ENCODE data around the gene PHPT1.
"Not testable (repeated sequence)": the region's sequence is repeated elsewhere in the genome, so short reads cannot be mapped to it uniquely, and the experiment has no call there.

PHPT1 gene

GRCh38 chr9:136835932-136836904, 13.0 kb upstream of the PHPT1 start:
- H3K4me3 ChIP-seq (ENCODE audit: low read depth, low read length) = no peak overlapping the region
- TF ChIP-seq, protein P1, sequence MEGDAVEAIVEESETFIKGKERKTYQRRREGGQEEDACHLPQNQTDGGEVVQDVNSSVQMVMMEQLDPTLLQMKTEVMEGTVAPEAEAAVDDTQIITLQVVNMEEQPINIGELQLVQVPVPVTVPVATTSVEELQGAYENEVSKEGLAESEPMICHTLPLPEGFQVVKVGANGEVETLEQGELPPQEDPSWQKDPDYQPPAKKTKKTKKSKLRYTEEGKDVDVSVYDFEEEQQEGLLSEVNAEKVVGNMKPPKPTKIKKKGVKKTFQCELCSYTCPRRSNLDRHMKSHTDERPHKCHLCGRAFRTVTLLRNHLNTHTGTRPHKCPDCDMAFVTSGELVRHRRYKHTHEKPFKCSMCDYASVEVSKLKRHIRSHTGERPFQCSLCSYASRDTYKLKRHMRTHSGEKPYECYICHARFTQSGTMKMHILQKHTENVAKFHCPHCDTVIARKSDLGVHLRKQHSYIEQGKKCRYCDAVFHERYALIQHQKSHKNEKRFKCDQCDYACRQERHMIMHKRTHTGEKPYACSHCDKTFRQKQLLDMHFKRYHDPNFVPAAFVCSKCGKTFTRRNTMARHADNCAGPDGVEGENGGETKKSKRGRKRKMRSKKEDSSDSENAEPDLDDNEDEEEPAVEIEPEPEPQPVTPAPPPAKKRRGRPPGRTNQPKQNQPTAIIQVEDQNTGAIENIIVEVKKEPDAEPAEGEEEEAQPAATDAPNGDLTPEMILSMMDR (IDR thresholded peaks at IDR 0.05; ENCODE audit: low read depth, low read length) = no peak

GRCh38 chr9:136837146-136837855, 11.9 kb upstream of the PHPT1 start:
- no peak overlapping the region for H3K4me3 ChIP-seq (ENCODE audit: low read depth, low read length)
- TF ChIP-seq, protein P1 (IDR thresholded peaks at IDR 0.05; ENCODE audit: low read depth, low read length) = no peak

DNA sequence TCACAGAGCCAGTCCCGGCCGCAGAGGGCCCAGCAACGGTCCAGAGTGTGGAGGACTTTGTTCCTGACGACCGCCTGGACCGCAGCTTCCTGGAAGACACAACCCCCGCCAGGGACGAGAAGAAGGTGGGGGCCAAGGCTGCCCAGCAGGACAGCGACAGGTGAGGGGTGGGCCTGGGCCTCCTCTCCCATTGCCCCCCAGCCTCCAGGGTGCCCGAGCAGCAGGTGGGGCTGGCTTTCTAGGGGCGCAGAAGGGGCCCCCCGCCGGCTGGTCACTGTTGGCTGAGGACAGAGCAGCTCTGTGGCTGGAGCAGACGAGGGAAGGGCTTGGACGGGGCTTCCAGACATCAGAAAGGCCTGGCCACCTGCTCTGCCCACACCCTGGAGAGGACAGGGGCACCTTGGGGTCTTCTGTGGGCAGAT, 11.3 kb upstream of the PHPT1 start:
- not testable (repeated sequence) for H3K4me3 ChIP-seq (ENCODE audit: low read depth, low read length)

DNA sequence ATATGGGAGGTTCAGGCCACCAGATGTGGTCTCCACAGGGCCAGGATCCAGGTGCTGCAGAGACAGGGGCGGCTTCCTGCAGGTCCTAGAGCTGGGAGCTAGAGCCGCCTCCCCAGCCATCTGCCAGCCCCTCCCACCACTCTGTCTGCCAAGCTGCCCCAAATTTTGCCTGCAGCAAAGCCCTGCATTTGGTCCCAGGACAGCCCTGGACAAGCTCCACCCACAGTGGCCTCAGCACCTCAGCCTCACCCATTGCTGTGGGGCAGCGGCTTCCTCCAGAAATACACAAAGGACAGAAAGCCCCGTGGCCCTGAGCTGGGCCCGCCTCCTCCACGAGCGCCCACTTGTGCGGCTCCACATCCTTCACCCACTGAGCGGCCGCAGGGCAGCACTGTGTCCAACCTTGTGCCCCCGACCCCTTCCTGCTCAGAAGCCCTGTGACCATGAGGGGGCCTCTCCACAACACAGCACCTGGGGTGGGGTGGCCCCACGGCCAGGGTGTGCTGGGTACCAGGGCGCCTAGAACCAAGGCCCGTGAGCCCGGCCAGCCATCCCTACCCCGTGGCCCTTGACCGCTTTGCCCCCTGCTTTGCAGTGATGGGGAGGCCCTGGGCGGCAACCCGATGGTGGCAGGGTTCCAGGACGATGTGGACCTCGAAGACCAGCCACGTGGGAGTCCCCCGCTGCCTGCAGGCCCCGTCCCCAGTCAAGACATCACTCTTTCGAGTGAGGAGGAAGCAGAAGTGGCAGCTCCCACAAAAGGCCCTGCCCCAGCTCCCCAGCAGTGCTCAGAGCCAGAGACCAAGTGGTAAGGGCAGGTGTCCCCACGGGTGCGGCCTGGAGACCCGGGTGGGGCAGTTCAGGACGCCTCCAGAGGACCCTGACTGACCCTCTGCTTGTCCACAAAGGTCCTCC, 10.6 kb upstream of the PHPT1 start:
- no peak overlapping the region for H3K4me3 ChIP-seq (ENCODE audit: low read depth, low read length)

DNA sequence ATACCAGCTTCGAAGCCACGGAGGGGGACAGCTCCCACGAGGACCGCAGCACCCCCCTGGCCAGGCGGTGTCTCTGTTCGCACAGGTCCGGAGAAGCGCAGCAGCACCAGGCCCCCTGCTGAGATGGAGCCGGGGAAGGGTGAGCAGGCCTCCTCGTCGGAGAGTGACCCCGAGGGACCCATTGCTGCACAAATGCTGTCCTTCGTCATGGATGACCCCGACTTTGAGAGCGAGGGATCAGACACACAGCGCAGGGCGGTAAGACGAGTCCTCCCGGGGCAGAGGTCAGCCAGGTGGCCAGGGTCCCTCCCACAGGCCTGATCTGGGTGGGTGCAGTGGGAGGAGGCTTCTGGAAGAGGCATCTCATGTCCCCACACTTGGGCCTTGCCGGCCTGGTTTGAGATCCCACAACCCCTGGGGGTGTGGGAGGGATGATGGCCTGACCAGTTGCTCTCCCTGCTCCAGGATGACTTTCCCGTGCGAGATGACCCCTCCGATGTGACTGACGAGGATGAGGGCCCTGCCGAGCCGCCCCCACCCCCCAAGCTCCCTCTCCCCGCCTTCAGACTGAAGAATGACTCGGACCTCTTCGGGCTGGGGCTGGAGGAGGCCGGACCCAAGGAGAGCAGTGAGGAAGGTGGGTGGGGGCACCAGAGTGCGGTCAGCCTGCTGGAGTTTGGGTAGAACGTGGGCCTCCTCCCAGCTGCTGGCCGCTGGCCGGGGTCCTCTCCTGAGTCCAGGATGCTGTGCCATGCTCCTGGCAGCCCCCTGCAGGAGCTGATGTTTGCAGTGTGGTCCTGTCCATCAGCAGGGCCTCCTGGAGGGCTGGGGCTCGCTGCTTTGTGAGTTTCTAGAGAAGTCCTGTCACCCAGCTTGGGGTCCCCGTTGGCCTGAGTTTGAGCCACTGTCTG, 9.7 kb upstream of the PHPT1 start:
- TF ChIP-seq, protein P1 (IDR thresholded peaks at IDR 0.05; ENCODE audit: low read depth, low read length) = no peak
- no peak overlapping the region for H3K4me3 ChIP-seq (ENCODE audit: low read depth, low read length)

More for the DNA sequence above, 10.6 kb upstream of the PHPT1 start:
- TF ChIP-seq, protein P1 (IDR thresholded peaks at IDR 0.05; ENCODE audit: low read depth, low read length) = no peak

- H3K4me3 ChIP-seq (ENCODE audit: low read depth, low read length) = no peak overlapping the region
- TF ChIP-seq, protein P1 (IDR thresholded peaks at IDR 0.05; ENCODE audit: low read depth, low read length) = no peak
Observed at GRCh38 chr9:136840140-136840876, 8.9 kb upstream of the PHPT1 start.
